B cell (primary cell): Measurements from ENCODE around the gene CBX8. TPM values are rescaled to one million over a fixed set of nuclear protein-coding genes. Genes with fewer than 3 reads are reported as not detected.
A peak's percentile ranks its signal among the peaks of the same experiment; 100 is the strongest.

Source experiments
- ATAC-seq: fragments of 200-7000 bp; cut with Tn5 transposase; one replicate; pipeline ENCODE4 v1.10.0; 2021; ENCODE audit warnings: low read depth, mild to moderate bottlenecking, moderate number of reproducible peaks, moderate library complexity
- CTCF ChIA-PET: fragments of 350-600 bp; sonication (Branson Sonifier 250); formaldehyde crosslinking; loops from one replicate; lab custom pipeline; 2021; ENCODE audit warnings: antibody characterized with exemption, inconsistent platforms; lab: Charles Lee
- POLR2A ChIA-PET: fragments of 350-600 bp; sonication (Branson Sonifier 250); formaldehyde crosslinking; loops from one replicate; lab custom pipeline; 2021; ENCODE audit warnings: antibody characterized with exemption; lab: Charles Lee
- DNase-seq: peaks from one replicate; pipeline ENCODE4 v3.0.0; 2013
- H2AFZ ChIP-seq: 2 replicates; pipeline ENCODE4 v1.6.1; 2012; ENCODE audit warnings: mild to moderate bottlenecking, low read depth, low read length; ENCODE audit not compliant: insufficient read depth, poor library complexity, severe bottlenecking
- H3K27ac ChIP-seq, 2 donors: 1 replicate in 1 of 2; 2 replicates in 1 of 2; pipeline ENCODE4 v1.5.1; 2012 to 2013; ENCODE audit warnings: low read length in 2 of 2, mild to moderate bottlenecking in 2 of 2, moderate library complexity in 1 of 2
- H3K27me3 ChIP-seq, 4 experiments: fragments of 200-600 bp in 1 of 4; sonication (generic) in 1 of 4; replicated peaks in 1 of 4; 1 replicate in 2 of 4; 2 replicates in 2 of 4; pipeline versions ENCODE4 v1.6.1 to v1.7.0; 2013 to 2016; ENCODE audit warnings: low read length in 3 of 4, mild to moderate bottlenecking in 2 of 4, mixed read lengths in 1 of 4, moderate library complexity in 1 of 4; ENCODE audit not compliant: insufficient read depth in 4 of 4, control insufficient read depth in 3 of 4; ENCODE audit errors: control extremely low read depth in 1 of 4
- H3K36me3 ChIP-seq, 2 experiments: replicated peaks in 1 of 2; 1 replicate in 1 of 2; 2 replicates in 1 of 2; pipeline versions ENCODE4 v1.6.1 to v1.7.1; 2013; ENCODE audit warnings: low read length in 1 of 2; ENCODE audit not compliant: insufficient read depth in 2 of 2, control insufficient read depth in 1 of 2; ENCODE audit errors: control extremely low read depth in 1 of 2, extremely low read depth in 1 of 2
- H3K4me1 ChIP-seq, 2 donors: fragments of 200-600 bp in 1 of 2; sonication (generic) in 1 of 2; 1 replicate in 1 of 2; 2 replicates in 1 of 2; pipeline versions ENCODE4 v1.5.1 to v1.6.1; 2013 to 2017; ENCODE audit warnings: low read length in 2 of 2; ENCODE audit not compliant: control insufficient read depth in 2 of 2, insufficient read depth in 2 of 2
- H3K4me2 ChIP-seq: replicated peaks from 2 replicates; pipeline ENCODE3; 2012; ENCODE audit warnings: mild to moderate bottlenecking, low read depth, low read length; ENCODE audit not compliant: poor library complexity, severe bottlenecking
- H3K4me3 ChIP-seq, 5 experiments: fragments of 200-600 bp in 1 of 5; sonication (generic) in 1 of 5; 1 replicate in 3 of 5; 2 replicates in 2 of 5; pipeline versions ENCODE4 v1.5.1 to v1.7.0; 2011 to 2016; ENCODE audit warnings: low read length in 4 of 5, mild to moderate bottlenecking in 4 of 5, low read depth in 2 of 5, control low read depth in 1 of 5, moderate library complexity in 1 of 5; ENCODE audit not compliant: insufficient read depth in 1 of 5; ENCODE audit errors: control extremely low read depth in 1 of 5, extremely low read depth in 1 of 5
- H3K79me2 ChIP-seq: fragments of 200-600 bp; sonication (generic); one replicate; pipeline ENCODE4 v1.6.0; 2016; ENCODE audit warnings: low read length; ENCODE audit not compliant: control insufficient read depth, insufficient read depth
- H3K9ac ChIP-seq: fragments of 200-600 bp; sonication (generic); 2 replicates; pipeline ENCODE4 v1.6.1; 2017; ENCODE audit warnings: mild to moderate bottlenecking, low read length, moderate library complexity
- H3K9me3 ChIP-seq, 3 donors: one replicate each; pipeline versions ENCODE4 v1.6.1 to v1.7.1; 2013; ENCODE audit warnings: low read length in 2 of 3; ENCODE audit not compliant: control insufficient read depth in 2 of 3, insufficient read depth in 1 of 3; ENCODE audit errors: control extremely low read depth in 1 of 3
- H4K20me1 ChIP-seq: 2 replicates; pipeline ENCODE4 v1.6.0; 2012; ENCODE audit warnings: mild to moderate bottlenecking, low read length; ENCODE audit not compliant: insufficient read depth, control insufficient read depth, poor library complexity, severe bottlenecking
- H3K27ac Mint-ChIP-seq: one replicate; pipeline ENCODE4 v1.8.0; 2021; ENCODE audit warnings: mixed read lengths
- H3K27me3 Mint-ChIP-seq: one replicate; pipeline ENCODE4 v1.8.0; 2021; ENCODE audit warnings: mixed read lengths
- H3K4me1 Mint-ChIP-seq: one replicate; pipeline ENCODE4 v1.8.0; 2021; ENCODE audit warnings: mixed read lengths
- H3K4me3 Mint-ChIP-seq: one replicate; pipeline ENCODE4 v1.8.0; 2021; ENCODE audit warnings: mixed read lengths
- H3K9me3 Mint-ChIP-seq: one replicate; pipeline ENCODE4 v1.8.0; 2022; ENCODE audit warnings: mixed read lengths; ENCODE audit not compliant: insufficient read depth
- EZH2 ChIP-seq: IDR thresholded peaks from 2 replicates; pipeline ENCODE4 v1.6.1; 2012; ENCODE audit warnings: borderline replicate concordance, low read depth, mild to moderate bottlenecking, moderate library complexity, low read length; ENCODE audit not compliant: insufficient read depth, poor library complexity, severe bottlenecking
- WGBS: methylation state at CpG from one replicate; pipeline ENCODE4 v1.1.5; 2013; ENCODE audit warnings: missing lambda C conversion rate; ENCODE audit not compliant: insufficient coverage; 5-methylcytosine and 5-hydroxymethylcytosine counted together
- intact Hi-C: fragments of 100-400 bp; cut with micrococcal nuclease; formaldehyde crosslinking; loops from one replicate; pipeline ENCODE4 v1.10.0; 2022
- polyA plus RNA-seq: library from polyadenylated mRNA; depleted of rRNA; stranded (reverse); fragments of >200 nt; gene quantifications from 2 replicates; pipeline ENCODE4 v1.2.3, GENCODE V29; 2012
- total RNA-seq, 2 donors: library from RNA; stranded (reverse); fragments of 120-200 nt in 1 of 2; gene quantifications; 1 replicate in 1 of 2; 2 replicates in 1 of 2; pipeline versions ENCODE4 v1.2.3 to v1.2.4, GENCODE V29; 2013 to 2022
- TF ChIP-seq, protein P1 (sequence below): fragments of 200-600 bp; IDR thresholded peaks from one replicate; pipeline ENCODE4 v1.8.0; 2022; ENCODE audit warnings: antibody characterized with exemption, mild to moderate bottlenecking

The CBX8 gene
- total and polyA plus RNA-seq, 2 donors (not counting 1 experiment from before 2014, with no cell fraction given): 0.31 to 6.8 TPM

DNA sequence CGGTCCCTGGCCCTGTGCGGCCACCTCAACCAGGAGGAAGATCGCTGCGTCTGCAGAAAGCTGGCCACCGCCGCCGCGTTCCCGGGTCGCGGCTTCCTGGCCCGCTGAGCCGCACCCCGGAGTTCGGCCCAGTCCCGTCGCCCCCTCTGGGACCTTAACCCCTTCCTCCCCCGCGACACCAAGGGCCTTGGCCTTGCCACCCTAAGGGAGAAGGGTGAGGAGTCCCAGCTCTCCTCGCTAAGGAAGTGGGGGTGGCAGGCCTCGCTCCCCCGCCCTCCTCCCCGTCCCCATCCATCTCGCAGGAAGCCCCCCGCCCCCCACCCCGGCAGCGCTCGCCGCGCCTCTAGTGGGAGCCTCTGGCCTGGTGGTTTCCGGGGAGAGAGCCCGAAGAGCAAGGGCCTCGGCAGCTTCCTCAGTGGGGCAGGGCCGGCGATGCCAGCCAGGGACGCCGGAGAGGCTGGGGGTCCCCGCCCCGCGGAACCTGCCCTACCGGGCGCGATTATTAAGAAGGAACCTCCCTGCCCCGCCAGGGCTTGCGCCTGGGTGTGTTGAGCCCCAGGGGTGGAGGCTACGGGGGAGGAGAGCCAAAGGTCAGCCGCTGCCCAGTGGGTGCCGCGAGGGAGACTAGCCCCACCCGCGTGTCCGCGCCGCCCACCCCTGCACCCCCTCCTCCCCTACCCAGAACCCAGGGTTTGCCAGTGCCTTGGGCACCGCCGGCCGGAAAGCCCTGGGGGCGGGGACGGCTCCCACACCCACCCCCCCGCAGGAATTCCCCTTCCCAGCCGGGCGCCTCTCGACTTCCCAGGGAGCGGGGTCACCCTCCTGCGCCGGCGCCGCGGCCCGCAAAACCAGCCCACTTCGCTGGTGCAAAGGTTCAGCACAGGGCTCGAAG is 35.6 kb upstream of the CBX8 start:
- no peak overlapping the region for H3K4me3 ChIP-seq
- peaks cover 0 to 34% of the 10 kb centered on the region in 2 experiments for H3K36me3 ChIP-seq
- no peaks in the 10 kb centered on the region for H3K9me3 Mint-ChIP-seq
- peaks cover 0 to 2% (median 0%) of the 10 kb centered on the region in 4 experiments for H3K27me3 ChIP-seq
- no peak for TF ChIP-seq EZH2
- TF ChIP-seq, protein P1, sequence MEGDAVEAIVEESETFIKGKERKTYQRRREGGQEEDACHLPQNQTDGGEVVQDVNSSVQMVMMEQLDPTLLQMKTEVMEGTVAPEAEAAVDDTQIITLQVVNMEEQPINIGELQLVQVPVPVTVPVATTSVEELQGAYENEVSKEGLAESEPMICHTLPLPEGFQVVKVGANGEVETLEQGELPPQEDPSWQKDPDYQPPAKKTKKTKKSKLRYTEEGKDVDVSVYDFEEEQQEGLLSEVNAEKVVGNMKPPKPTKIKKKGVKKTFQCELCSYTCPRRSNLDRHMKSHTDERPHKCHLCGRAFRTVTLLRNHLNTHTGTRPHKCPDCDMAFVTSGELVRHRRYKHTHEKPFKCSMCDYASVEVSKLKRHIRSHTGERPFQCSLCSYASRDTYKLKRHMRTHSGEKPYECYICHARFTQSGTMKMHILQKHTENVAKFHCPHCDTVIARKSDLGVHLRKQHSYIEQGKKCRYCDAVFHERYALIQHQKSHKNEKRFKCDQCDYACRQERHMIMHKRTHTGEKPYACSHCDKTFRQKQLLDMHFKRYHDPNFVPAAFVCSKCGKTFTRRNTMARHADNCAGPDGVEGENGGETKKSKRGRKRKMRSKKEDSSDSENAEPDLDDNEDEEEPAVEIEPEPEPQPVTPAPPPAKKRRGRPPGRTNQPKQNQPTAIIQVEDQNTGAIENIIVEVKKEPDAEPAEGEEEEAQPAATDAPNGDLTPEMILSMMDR: no peak
- H2AFZ ChIP-seq: no peak overlapping the region
- peaks cover 0 to 6% (median 0%) of the 10 kb centered on the region in 3 donors for H3K9me3 ChIP-seq
- CTCF ChIA-PET: interaction anchor here (0.7 to 1.6 kb wide), 4 partner anchors 10 to 14 kb away, joined by 3 to 6 read pairs (median 4); no protein-coding TSS in a partner anchor
- ATAC-seq (no peak), DNase-seq (no peak)
- H3K4me1 Mint-ChIP-seq: peaks cover 27% of the 10 kb centered on the region
- no peak overlapping the region for H3K9ac ChIP-seq
- no peak overlapping the region for H3K27ac ChIP-seq
- H4K20me1 ChIP-seq: peaks cover 72% of the 10 kb centered on the region
- H3K4me2 ChIP-seq: peak overlapping the region; percentile 30
- intact Hi-C loops: loop anchor here (10.0 kb wide), 1 partner anchor 1698 kb away; the partner anchor contains the start of gene TMC8
- peaks cover 37% of the 10 kb centered on the region for H3K79me2 ChIP-seq
- H3K4me3 Mint-ChIP-seq: no peak overlapping the region
- POLR2A ChIA-PET: interaction anchor here (0.9 kb wide), 1 partner anchor 51 kb away, joined by 3 read pairs; no protein-coding TSS in a partner anchor
- WGBS: 70% methylated on average over 46 of the region's 72 CpGs
- no peak overlapping the region for H3K27ac Mint-ChIP-seq
- peaks cover 17 to 46% of the 10 kb centered on the region in 2 donors for H3K4me1 ChIP-seq
- peaks cover under 1% of the 10 kb centered on the region for H3K27me3 Mint-ChIP-seq
